Measurements from ENCODE around the gene ATF7IP. TPM values are rescaled to one million over a fixed set of nuclear protein-coding genes. Genes with fewer than 3 reads are reported as not detected.
"Not testable (repeated sequence)": the region's sequence is repeated elsewhere in the genome, so short reads cannot be mapped to it uniquely, and the experiment has no call there.

The ATF7IP gene
- total and polyA plus RNA-seq, 2 donors (not counting 1 experiment from before 2014, with no cell fraction given): 28.1 to 208 TPM

- ChIA-PET CTCF (no interaction called here), POLR2A (interaction anchor here (0.6 to 1.0 kb wide), 2 partner anchors 91 to 437 kb away, joined by 3 read pairs; no protein-coding TSS in a partner anchor)
- Histone ChIP-seq H3K27me3 (replicated peaks in 1 of 4; ENCODE audit: control extremely low read depth in 1 of 4, control insufficient read depth in 3 of 4, insufficient read depth in 4 of 4, low read length in 3 of 4) (no peaks in the 10 kb centered on the region), H3K36me3 (replicated peaks in 1 of 2; ENCODE audit: control extremely low read depth in 1 of 2, control insufficient read depth in 1 of 2, extremely low read depth in 1 of 2, insufficient read depth in 2 of 2, low read length in 1 of 2) (no peaks in the 10 kb centered on the region), H3K4me1 (ENCODE audit: control insufficient read depth in 2 of 2, insufficient read depth in 2 of 2, low read length in 2 of 2) (peaks cover 6 to 9% of the 10 kb centered on the region in 2 donors), H3K27ac (ENCODE audit: low read length in 2 of 2) (no peak overlapping the region), H3K4me2 (replicated peaks; ENCODE audit: low read depth, low read length, poor library complexity, severe bottlenecking) (no peak overlapping the region), H3K9me3 (ENCODE audit: control extremely low read depth in 1 of 3, control insufficient read depth in 2 of 3, insufficient read depth in 1 of 3, low read length in 2 of 3) (peaks cover 3 to 48% (median 24%) of the 10 kb centered on the region in 3 donors), H4K20me1 (ENCODE audit: control insufficient read depth, insufficient read depth, low read length, poor library complexity, severe bottlenecking) (no peaks in the 10 kb centered on the region), H3K79me2 (ENCODE audit: control insufficient read depth, insufficient read depth, low read length) (no peaks in the 10 kb centered on the region), H3K4me3 (ENCODE audit: control extremely low read depth in 1 of 5, extremely low read depth in 1 of 5, insufficient read depth in 1 of 5, low read depth in 2 of 5, low read length in 4 of 5) (no peak overlapping the region), H2AFZ (ENCODE audit: insufficient read depth, low read depth, low read length, poor library complexity, severe bottlenecking) (no peak overlapping the region), H3K9ac (ENCODE audit: low read length) (no peak overlapping the region)
- 100% methylated on average over 4 of the region's 5 CpGs for WGBS (ENCODE audit: insufficient coverage)
- Mint-ChIP-seq H3K27ac (no peak overlapping the region), H3K27me3 (no peaks in the 10 kb centered on the region), H3K9me3 (ENCODE audit: insufficient read depth) (peaks cover 3% of the 10 kb centered on the region), H3K4me3 (no peak overlapping the region), H3K4me1 (peaks cover 15% of the 10 kb centered on the region)
- intact Hi-C loops (cut with micrococcal nuclease): no loop called here
- TF ChIP-seq EZH2 (IDR thresholded peaks at IDR 0.05; ENCODE audit: borderline replicate concordance, insufficient read depth, low read depth, low read length, poor library complexity, severe bottlenecking) (no peak), CTCF (IDR thresholded peaks at IDR 0.05) (no peak)
- DNase-seq: no peak
- no peak for ATAC-seq (ENCODE audit: low read depth)
These were observed 33.0 kb upstream of the ATF7IP start for GRCh38 chr12:14332482-14332881.

- CTCF ChIA-PET: no interaction called here
- intact Hi-C loops (cut with micrococcal nuclease): no loop called here
- Histone ChIP-seq H3K27ac (ENCODE audit: low read length in 2 of 2) (no peak overlapping the region), H3K36me3 (replicated peaks in 1 of 2; ENCODE audit: control extremely low read depth in 1 of 2, control insufficient read depth in 1 of 2, extremely low read depth in 1 of 2, insufficient read depth in 2 of 2, low read length in 1 of 2) (no peaks in the 10 kb centered on the region), H3K9me3 (ENCODE audit: control extremely low read depth in 1 of 3, control insufficient read depth in 2 of 3, insufficient read depth in 1 of 3, low read length in 2 of 3) (peaks cover 15 to 30% (median 29%) of the 10 kb centered on the region in 3 donors), H3K79me2 (ENCODE audit: control insufficient read depth, insufficient read depth, low read length) (no peaks in the 10 kb centered on the region), H3K4me1 (ENCODE audit: control insufficient read depth in 2 of 2, insufficient read depth in 2 of 2, low read length in 2 of 2) (no peaks in the 10 kb centered on the region), H3K9ac (ENCODE audit: low read length) (no peak overlapping the region), H2AFZ (ENCODE audit: insufficient read depth, low read depth, low read length, poor library complexity, severe bottlenecking) (no peak overlapping the region), H4K20me1 (ENCODE audit: control insufficient read depth, insufficient read depth, low read length, poor library complexity, severe bottlenecking) (no peaks in the 10 kb centered on the region), H3K4me3 (ENCODE audit: control extremely low read depth in 1 of 5, extremely low read depth in 1 of 5, insufficient read depth in 1 of 5, low read depth in 2 of 5, low read length in 4 of 5) (no peak overlapping the region), H3K27me3 (replicated peaks in 1 of 4; ENCODE audit: control extremely low read depth in 1 of 4, control insufficient read depth in 3 of 4, insufficient read depth in 4 of 4, low read length in 3 of 4) (no peaks in the 10 kb centered on the region), H3K4me2 (replicated peaks; ENCODE audit: low read depth, low read length, poor library complexity, severe bottlenecking) (no peak overlapping the region)
- no peak for TF ChIP-seq CTCF (IDR thresholded peaks at IDR 0.05)
- no peak for TF ChIP-seq EZH2 (IDR thresholded peaks at IDR 0.05; ENCODE audit: borderline replicate concordance, insufficient read depth, low read depth, low read length, poor library complexity, severe bottlenecking)
- Mint-ChIP-seq H3K4me1 (no peaks in the 10 kb centered on the region), H3K27me3 (no peaks in the 10 kb centered on the region), H3K4me3 (no peak overlapping the region), H3K27ac (no peak overlapping the region), H3K9me3 (ENCODE audit: insufficient read depth) (peaks cover 24% of the 10 kb centered on the region)
- DNase-seq (no peak), ATAC-seq (ENCODE audit: low read depth) (no peak)
- POLR2A ChIA-PET: interaction anchor here (0.7 kb wide), 1 partner anchor 325 kb away, joined by 4 read pairs; no protein-coding TSS in a partner anchor
These were observed 25.1 kb upstream of the ATF7IP start for GRCh38 chr12:14340371-14340770.

DNA sequence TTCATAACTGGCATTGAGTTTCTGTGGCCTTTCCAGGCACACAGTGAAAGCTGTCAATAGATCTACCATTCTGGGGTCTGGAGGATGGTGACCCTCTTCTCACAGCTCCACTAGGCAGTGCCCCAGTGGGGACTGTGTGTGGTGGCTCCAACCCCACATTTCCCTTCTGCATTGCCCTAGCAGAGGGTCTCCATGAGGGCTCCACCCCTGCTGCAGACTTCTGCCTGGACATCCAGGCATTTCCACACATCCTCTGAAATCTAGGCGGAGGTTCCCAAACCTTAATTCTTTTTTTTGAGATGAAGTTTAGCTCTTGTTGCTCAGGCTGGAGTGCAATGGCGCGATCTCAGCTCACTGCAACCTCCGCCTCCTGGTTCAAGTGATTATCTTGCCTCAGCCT lies 14.0 kb upstream of the ATF7IP start:
- H3K27me3 ChIP-seq (replicated peaks in 1 of 4; ENCODE audit: control extremely low read depth in 1 of 4, control insufficient read depth in 3 of 4, insufficient read depth in 4 of 4, low read length in 3 of 4); H3K27ac ChIP-seq (ENCODE audit: low read length in 2 of 2); H4K20me1 ChIP-seq (ENCODE audit: control insufficient read depth, insufficient read depth, low read length, poor library complexity, severe bottlenecking); DNase-seq; H3K9ac ChIP-seq (ENCODE audit: low read length); H3K4me3 Mint-ChIP-seq; H3K4me3 ChIP-seq (ENCODE audit: control extremely low read depth in 1 of 5, extremely low read depth in 1 of 5, insufficient read depth in 1 of 5, low read depth in 2 of 5, low read length in 4 of 5); POLR2A ChIA-PET; ATAC-seq (ENCODE audit: low read depth); H2AFZ ChIP-seq (ENCODE audit: insufficient read depth, low read depth, low read length, poor library complexity, severe bottlenecking); CTCF ChIA-PET; H3K36me3 ChIP-seq (replicated peaks in 1 of 2; ENCODE audit: control extremely low read depth in 1 of 2, control insufficient read depth in 1 of 2, extremely low read depth in 1 of 2, insufficient read depth in 2 of 2, low read length in 1 of 2); H3K4me2 ChIP-seq (replicated peaks; ENCODE audit: low read depth, low read length, poor library complexity, severe bottlenecking); H3K4me1 ChIP-seq (ENCODE audit: control insufficient read depth in 2 of 2, insufficient read depth in 2 of 2, low read length in 2 of 2); H3K27ac Mint-ChIP-seq; H3K4me1 Mint-ChIP-seq; intact Hi-C loops (cut with micrococcal nuclease); H3K27me3 Mint-ChIP-seq; H3K79me2 ChIP-seq (ENCODE audit: control insufficient read depth, insufficient read depth, low read length): not testable (repeated sequence)
- WGBS (ENCODE audit: insufficient coverage): 83% methylated on average over 4 of the region's 4 CpGs
- peaks cover 10% of the 10 kb centered on the region for H3K9me3 Mint-ChIP-seq (ENCODE audit: insufficient read depth)
- H3K9me3 ChIP-seq (ENCODE audit: control extremely low read depth in 1 of 3, control insufficient read depth in 2 of 3, insufficient read depth in 1 of 3, low read length in 2 of 3): peaks cover 17 to 41% (median 27%) of the 10 kb centered on the region in 3 donors
